ENCODE measurements around the gene THEMIS. TPM values are rescaled to one million over a fixed set of nuclear protein-coding genes. Genes with fewer than 3 reads are reported as not detected.

The THEMIS gene
- total RNA-seq, 1 donor from 2014 or later = not detected

- Mint-ChIP-seq H3K36me3 (ENCODE audit: unreplicated experiment) (no peaks in the 10 kb centered on the region), H3K27me3 (ENCODE audit: unreplicated experiment) (no peaks in the 10 kb centered on the region), H3K27ac (ENCODE audit: unreplicated experiment) (no peak overlapping the region), H3K4me3 (ENCODE audit: unreplicated experiment) (no peak overlapping the region), H3K4me1 (ENCODE audit: low read depth, unreplicated experiment) (no peaks in the 10 kb centered on the region), H3K9me3 (ENCODE audit: unreplicated experiment) (no peaks in the 10 kb centered on the region)
- TF ChIP-seq, protein P1, sequence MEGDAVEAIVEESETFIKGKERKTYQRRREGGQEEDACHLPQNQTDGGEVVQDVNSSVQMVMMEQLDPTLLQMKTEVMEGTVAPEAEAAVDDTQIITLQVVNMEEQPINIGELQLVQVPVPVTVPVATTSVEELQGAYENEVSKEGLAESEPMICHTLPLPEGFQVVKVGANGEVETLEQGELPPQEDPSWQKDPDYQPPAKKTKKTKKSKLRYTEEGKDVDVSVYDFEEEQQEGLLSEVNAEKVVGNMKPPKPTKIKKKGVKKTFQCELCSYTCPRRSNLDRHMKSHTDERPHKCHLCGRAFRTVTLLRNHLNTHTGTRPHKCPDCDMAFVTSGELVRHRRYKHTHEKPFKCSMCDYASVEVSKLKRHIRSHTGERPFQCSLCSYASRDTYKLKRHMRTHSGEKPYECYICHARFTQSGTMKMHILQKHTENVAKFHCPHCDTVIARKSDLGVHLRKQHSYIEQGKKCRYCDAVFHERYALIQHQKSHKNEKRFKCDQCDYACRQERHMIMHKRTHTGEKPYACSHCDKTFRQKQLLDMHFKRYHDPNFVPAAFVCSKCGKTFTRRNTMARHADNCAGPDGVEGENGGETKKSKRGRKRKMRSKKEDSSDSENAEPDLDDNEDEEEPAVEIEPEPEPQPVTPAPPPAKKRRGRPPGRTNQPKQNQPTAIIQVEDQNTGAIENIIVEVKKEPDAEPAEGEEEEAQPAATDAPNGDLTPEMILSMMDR (IDR thresholded peaks at IDR 0.05; ENCODE audit: partially characterized antibody, unreplicated experiment) = peak; percentile 61
- no peak for DNase-seq
These were observed 163.8 kb downstream of the THEMIS start for GRCh38 chr6:127737009-127737486.

GRCh38 chr6:127732927-127733326, 167.9 kb downstream of the THEMIS start:
- H3K27me3 Mint-ChIP-seq (ENCODE audit: unreplicated experiment) = peaks cover 2% of the 10 kb centered on the region
- TF ChIP-seq, protein P1 (IDR thresholded peaks at IDR 0.05; ENCODE audit: partially characterized antibody, unreplicated experiment) = no peak

GRCh38 chr6:127727260-127727953, 173.5 kb downstream of the THEMIS start:
- Mint-ChIP-seq H3K4me1 (ENCODE audit: low read depth, unreplicated experiment) (peaks cover 6% of the 10 kb centered on the region), H3K27ac (ENCODE audit: unreplicated experiment) (no peak overlapping the region), H3K9me3 (ENCODE audit: unreplicated experiment) (no peaks in the 10 kb centered on the region), H3K27me3 (ENCODE audit: unreplicated experiment) (peaks cover 2% of the 10 kb centered on the region), H3K36me3 (ENCODE audit: unreplicated experiment) (no peaks in the 10 kb centered on the region), H3K4me3 (ENCODE audit: unreplicated experiment) (no peak overlapping the region)
- DNase-seq = no peak
- TF ChIP-seq, protein P1 (IDR thresholded peaks at IDR 0.05; ENCODE audit: partially characterized antibody, unreplicated experiment) = no peak

More at GRCh38 chr6:127732927-127733326, 167.9 kb downstream of the THEMIS start:
- H3K9me3 Mint-ChIP-seq (ENCODE audit: unreplicated experiment) = no peaks in the 10 kb centered on the region
- no peaks in the 10 kb centered on the region for H3K36me3 Mint-ChIP-seq (ENCODE audit: unreplicated experiment)
- no peak overlapping the region for H3K4me3 Mint-ChIP-seq (ENCODE audit: unreplicated experiment)
- peaks cover 3% of the 10 kb centered on the region for H3K4me1 Mint-ChIP-seq (ENCODE audit: low read depth, unreplicated experiment)
- DNase-seq = no peak
- no peak overlapping the region for H3K27ac Mint-ChIP-seq (ENCODE audit: unreplicated experiment)

DNA sequence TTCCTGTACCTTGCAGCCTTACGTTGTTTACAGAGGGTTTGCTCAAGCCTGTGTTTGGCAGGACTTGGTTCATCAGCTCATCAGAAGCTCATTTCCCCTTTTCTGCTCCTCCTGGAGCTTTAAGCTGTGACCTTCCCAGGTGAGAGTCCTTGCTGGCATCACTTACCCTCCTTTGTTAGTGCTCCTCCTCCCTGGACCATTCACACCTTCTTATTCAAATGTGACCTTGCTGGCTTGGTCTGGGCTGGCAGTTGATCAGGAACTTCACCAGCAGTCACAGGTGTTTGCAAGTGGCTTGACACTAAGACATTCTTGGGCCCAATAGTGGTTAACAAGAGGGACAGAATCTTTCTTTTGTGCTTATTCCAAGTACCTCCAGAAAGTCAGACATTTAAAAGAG, 175.0 kb downstream of the THEMIS start:
- no peaks in the 10 kb centered on the region for H3K36me3 Mint-ChIP-seq (ENCODE audit: unreplicated experiment)
- peaks cover 2% of the 10 kb centered on the region for H3K27me3 Mint-ChIP-seq (ENCODE audit: unreplicated experiment)
- peaks cover 6% of the 10 kb centered on the region for H3K4me1 Mint-ChIP-seq (ENCODE audit: low read depth, unreplicated experiment)
- DNase-seq = no peak
- TF ChIP-seq, protein P1 (IDR thresholded peaks at IDR 0.05; ENCODE audit: partially characterized antibody, unreplicated experiment) = no peak
- no peak overlapping the region for H3K27ac Mint-ChIP-seq (ENCODE audit: unreplicated experiment)
- H3K4me3 Mint-ChIP-seq (ENCODE audit: unreplicated experiment) = no peak overlapping the region
- H3K9me3 Mint-ChIP-seq (ENCODE audit: unreplicated experiment) = no peaks in the 10 kb centered on the region

GRCh38 chr6:127718694-127719093, 182.2 kb downstream of the THEMIS start:
- TF ChIP-seq, protein P1 (IDR thresholded peaks at IDR 0.05; ENCODE audit: partially characterized antibody, unreplicated experiment) = no peak
- no peaks in the 10 kb centered on the region for H3K4me1 Mint-ChIP-seq (ENCODE audit: low read depth, unreplicated experiment)
- no peaks in the 10 kb centered on the region for H3K36me3 Mint-ChIP-seq (ENCODE audit: unreplicated experiment)
- H3K27me3 Mint-ChIP-seq (ENCODE audit: unreplicated experiment) = no peaks in the 10 kb centered on the region
- no peak overlapping the region for H3K27ac Mint-ChIP-seq (ENCODE audit: unreplicated experiment)
- H3K9me3 Mint-ChIP-seq (ENCODE audit: unreplicated experiment) = no peaks in the 10 kb centered on the region
- no peak for DNase-seq
- no peak overlapping the region for H3K4me3 Mint-ChIP-seq (ENCODE audit: unreplicated experiment)

Data from glutamatergic neuron (in vitro differentiated cells).